Hepatocyte (in vitro differentiated cells): Measurements from ENCODE around the gene CRIM1.

Experiments used
- EZH2 ChIP-seq: fragments of 200-600 bp; sonication (generic); IDR thresholded peaks from 2 replicates; pipeline ENCODE4 v1.6.1; 2016; ENCODE audit warnings: antibody characterized with exemption, mild to moderate bottlenecking, borderline replicate concordance
- TF ChIP-seq, protein P1 (sequence below): fragments of 200-600 bp; sonication (generic); IDR thresholded peaks from 2 replicates; pipeline ENCODE4 v1.5.1; 2016; ENCODE audit warnings: antibody characterized with exemption, mild to moderate bottlenecking; ENCODE audit not compliant: poor library complexity

DNA sequence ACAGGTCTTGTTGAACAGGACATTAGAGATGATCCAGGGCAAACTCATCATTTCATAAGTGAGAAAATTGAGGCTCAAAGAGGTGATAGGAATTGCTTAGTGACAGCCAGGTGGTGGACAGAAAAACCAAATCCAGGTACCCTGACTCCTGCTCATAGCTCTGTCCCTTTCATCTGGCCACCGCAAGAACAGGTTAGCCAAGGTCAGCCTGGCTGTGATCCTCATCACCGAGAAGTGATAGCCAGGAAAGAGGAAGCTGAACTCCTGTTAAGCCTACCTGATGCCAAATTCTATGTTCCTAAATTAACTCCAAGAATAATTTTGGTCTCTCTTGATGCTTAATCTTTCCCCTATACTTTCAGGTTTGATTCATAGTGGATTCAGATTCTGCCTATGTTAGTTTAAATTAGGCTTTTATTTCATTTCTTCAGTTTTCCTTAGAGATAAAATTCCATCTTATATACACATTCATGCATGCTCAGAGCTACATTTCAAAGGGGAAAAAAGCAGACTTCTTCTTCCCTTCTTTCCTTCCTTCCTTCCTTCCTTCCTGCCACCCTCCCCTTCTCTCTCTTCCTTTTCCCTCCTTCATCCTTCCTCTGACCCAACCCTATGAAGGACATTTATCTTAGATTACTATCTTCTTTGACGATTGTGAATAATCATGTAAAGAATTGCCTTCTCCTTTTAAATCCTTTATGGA is 17.3 kb upstream of the CRIM1 start:
- TF ChIP-seq, protein P1, sequence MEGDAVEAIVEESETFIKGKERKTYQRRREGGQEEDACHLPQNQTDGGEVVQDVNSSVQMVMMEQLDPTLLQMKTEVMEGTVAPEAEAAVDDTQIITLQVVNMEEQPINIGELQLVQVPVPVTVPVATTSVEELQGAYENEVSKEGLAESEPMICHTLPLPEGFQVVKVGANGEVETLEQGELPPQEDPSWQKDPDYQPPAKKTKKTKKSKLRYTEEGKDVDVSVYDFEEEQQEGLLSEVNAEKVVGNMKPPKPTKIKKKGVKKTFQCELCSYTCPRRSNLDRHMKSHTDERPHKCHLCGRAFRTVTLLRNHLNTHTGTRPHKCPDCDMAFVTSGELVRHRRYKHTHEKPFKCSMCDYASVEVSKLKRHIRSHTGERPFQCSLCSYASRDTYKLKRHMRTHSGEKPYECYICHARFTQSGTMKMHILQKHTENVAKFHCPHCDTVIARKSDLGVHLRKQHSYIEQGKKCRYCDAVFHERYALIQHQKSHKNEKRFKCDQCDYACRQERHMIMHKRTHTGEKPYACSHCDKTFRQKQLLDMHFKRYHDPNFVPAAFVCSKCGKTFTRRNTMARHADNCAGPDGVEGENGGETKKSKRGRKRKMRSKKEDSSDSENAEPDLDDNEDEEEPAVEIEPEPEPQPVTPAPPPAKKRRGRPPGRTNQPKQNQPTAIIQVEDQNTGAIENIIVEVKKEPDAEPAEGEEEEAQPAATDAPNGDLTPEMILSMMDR = no peak
- no peak for TF ChIP-seq EZH2
